ENCODE results near the gene DPH1. TPM values are rescaled to one million over a fixed set of nuclear protein-coding genes. Genes with fewer than 3 reads are reported as not detected.

The DPH1 gene
- total and polyA plus RNA-seq, 2 donors from 2014 or later, result 23.3 to 49.4 TPM

DNA sequence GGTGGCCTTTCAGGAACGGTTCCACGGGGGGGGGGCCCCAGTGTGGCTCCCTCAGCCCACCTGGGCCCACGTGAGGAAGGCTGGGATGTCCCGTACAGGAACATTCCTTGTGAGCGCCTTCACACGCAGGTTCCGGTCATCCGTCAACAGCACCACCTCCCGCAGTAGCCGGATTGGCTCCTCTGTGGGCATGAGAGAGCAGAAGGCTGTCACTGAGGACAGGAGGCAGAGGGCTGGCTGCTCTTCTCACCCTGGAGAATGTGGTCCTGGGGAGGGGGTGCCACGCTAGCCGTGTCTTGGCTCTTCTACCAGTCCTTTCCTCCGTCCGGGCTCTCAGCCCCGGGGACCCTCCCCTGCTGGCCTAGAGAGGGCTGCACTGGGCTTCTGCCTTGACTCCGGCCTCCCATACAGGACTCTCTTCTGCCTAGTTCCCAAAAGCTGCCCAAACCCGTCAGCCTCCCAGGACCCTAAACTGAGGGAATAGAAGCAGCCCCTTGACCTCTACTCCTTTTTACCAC lies 31.5 kb downstream of the DPH1 start:
- peaks cover 0 to 16% (median 2%) of the 10 kb centered on the region in 3 donors for H3K4me1 ChIP-seq (ENCODE audit: control insufficient read depth in 2 of 3, insufficient read depth in 2 of 3, low read depth in 1 of 3, low read length in 3 of 3)
- H3K36me3 ChIP-seq (ENCODE audit: control insufficient read depth in 2 of 3, insufficient read depth in 3 of 3, low read length in 3 of 3), result peaks cover 0 to 6% (median 0%) of the 10 kb centered on the region in 3 donors
- FAIRE-seq (no peak), DNase-seq (peak in 2 of 5 donors; percentile 9 to 16)
- intact Hi-C loops (cut with DNase I), result no loop called here
- H3K4me3 ChIP-seq (ENCODE audit: low read length in 3 of 3), result no peak overlapping the region
- H3K9me3 ChIP-seq (ENCODE audit: control insufficient read depth in 2 of 3, insufficient read depth in 1 of 3, low read length in 3 of 3), result no peaks in the 10 kb centered on the region
- H3K27me3 ChIP-seq (ENCODE audit: control insufficient read depth, insufficient read depth, low read length), result peaks cover 5% of the 10 kb centered on the region
- peak overlapping the region in 1 of 3 donors; percentile 4 for H3K9ac ChIP-seq (ENCODE audit: low read length in 3 of 3)
- H3K27ac ChIP-seq (ENCODE audit: low read depth in 2 of 2, low read length in 2 of 2), result peak overlapping the region; percentile 32 to 83
- TF ChIP-seq, protein P1, sequence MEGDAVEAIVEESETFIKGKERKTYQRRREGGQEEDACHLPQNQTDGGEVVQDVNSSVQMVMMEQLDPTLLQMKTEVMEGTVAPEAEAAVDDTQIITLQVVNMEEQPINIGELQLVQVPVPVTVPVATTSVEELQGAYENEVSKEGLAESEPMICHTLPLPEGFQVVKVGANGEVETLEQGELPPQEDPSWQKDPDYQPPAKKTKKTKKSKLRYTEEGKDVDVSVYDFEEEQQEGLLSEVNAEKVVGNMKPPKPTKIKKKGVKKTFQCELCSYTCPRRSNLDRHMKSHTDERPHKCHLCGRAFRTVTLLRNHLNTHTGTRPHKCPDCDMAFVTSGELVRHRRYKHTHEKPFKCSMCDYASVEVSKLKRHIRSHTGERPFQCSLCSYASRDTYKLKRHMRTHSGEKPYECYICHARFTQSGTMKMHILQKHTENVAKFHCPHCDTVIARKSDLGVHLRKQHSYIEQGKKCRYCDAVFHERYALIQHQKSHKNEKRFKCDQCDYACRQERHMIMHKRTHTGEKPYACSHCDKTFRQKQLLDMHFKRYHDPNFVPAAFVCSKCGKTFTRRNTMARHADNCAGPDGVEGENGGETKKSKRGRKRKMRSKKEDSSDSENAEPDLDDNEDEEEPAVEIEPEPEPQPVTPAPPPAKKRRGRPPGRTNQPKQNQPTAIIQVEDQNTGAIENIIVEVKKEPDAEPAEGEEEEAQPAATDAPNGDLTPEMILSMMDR (IDR thresholded peaks at IDR 0.05; ENCODE audit: borderline replicate concordance, extremely low read depth, insufficient read depth), result no peak

DNA sequence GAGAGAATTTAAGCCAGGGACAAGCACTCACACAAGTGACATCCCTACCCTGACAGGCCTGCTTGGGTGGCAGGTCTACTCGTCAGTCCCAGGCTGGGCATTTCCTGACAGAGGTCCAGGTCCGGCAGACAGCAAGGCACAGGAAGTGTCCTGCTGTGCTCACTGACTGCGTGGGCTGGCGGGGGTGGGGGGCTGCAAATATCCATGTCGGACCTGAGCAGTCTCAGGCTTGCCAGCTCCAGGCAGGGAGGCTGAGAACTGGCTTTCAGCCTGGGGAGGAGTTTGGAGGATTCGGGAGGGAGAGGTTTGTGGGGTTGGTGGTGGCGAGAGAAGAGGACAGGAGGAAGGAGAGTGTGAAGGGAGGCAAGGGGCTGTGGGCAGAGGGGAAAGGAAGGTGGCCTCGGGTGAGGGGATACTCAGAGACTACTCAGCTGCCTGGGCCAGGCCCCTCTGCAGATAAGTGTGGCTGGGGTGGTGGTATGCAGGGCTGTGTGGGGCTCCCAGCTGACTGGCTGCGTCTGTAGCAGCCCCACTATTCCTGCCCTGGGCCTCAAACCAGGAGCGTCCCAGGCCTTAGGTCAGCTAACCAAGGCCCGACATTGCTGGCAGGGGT lies 32.7 kb downstream of the DPH1 start:
- FAIRE-seq, result no peak
- peaks cover 5% of the 10 kb centered on the region for H3K27me3 ChIP-seq (ENCODE audit: control insufficient read depth, insufficient read depth, low read length)
- TF ChIP-seq, protein P1 (IDR thresholded peaks at IDR 0.05; ENCODE audit: borderline replicate concordance, extremely low read depth, insufficient read depth), result no peak
- H3K9me3 ChIP-seq (ENCODE audit: control insufficient read depth in 2 of 3, insufficient read depth in 1 of 3, low read length in 3 of 3), result no peaks in the 10 kb centered on the region
- H3K27ac ChIP-seq (ENCODE audit: low read depth in 2 of 2, low read length in 2 of 2), result peak overlapping the region; percentile 56 to 60
- H3K4me3 ChIP-seq (ENCODE audit: low read length in 3 of 3), result no peak overlapping the region
- peaks cover 0 to 18% (median 7%) of the 10 kb centered on the region in 3 donors for H3K4me1 ChIP-seq (ENCODE audit: control insufficient read depth in 2 of 3, insufficient read depth in 2 of 3, low read depth in 1 of 3, low read length in 3 of 3)
- no peak overlapping the region for H3K9ac ChIP-seq (ENCODE audit: low read length in 3 of 3)
- peaks cover 0 to 6% (median 0%) of the 10 kb centered on the region in 3 donors for H3K36me3 ChIP-seq (ENCODE audit: control insufficient read depth in 2 of 3, insufficient read depth in 3 of 3, low read length in 3 of 3)
- intact Hi-C loops (cut with DNase I), result no loop called here
- DNase-seq, result peak in 3 of 5 donors; percentile 40 to 70 (median 40)

DNA sequence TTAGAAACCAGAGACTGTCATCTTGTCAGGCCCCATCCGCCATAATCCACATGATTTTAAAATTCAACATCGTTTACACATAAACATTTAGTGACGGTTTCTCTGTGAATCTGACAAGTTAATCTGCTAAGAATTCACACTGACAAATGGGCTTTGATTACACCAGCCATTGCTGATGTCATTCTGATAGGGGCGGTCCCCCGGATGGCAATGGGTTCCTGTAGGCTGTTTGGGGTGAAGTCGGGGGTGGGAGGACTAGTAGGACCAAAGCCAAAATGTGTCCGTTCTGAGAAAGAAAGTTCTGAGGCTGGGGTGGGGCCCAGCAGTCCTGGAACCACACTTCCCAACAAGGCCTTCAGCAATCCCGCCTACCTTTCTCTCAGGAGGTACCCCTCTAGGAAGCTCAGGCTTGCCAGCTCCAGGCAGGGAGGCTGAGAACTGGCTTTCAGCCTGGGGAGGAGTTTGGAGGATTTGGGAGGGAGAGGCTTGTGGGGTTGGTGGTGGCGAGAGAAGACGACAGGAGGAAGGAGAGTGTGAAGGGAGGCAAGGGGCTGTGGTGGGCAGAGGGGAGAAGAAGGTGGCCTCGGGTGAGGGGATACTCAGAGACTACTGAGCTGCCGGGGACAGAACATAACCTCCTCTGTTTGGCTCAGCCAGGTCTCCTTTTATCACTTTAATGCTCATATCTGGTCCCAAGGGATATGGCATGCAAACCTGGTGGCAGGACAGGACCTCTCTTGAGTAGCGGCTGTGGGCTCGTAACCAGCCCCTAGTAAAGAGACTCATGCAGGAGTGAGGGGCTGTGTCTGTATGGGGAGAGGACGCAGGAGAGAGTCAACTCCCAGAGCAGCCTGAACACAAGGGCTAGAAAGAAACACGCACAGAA lies 33.6 kb downstream of the DPH1 start:
- peak in 4 of 5 donors; percentile 8 to 70 (median 34) for DNase-seq

More for the DNA sequence above, 33.6 kb downstream of the DPH1 start:
- Histone ChIP-seq H3K4me1 (ENCODE audit: control insufficient read depth in 2 of 3, insufficient read depth in 2 of 3, low read depth in 1 of 3, low read length in 3 of 3) (peaks cover 0 to 18% (median 7%) of the 10 kb centered on the region in 3 donors), H3K4me3 (ENCODE audit: low read length in 3 of 3) (no peak overlapping the region), H3K27me3 (ENCODE audit: control insufficient read depth, insufficient read depth, low read length) (peaks cover 2% of the 10 kb centered on the region), H3K36me3 (ENCODE audit: control insufficient read depth in 2 of 3, insufficient read depth in 3 of 3, low read length in 3 of 3) (peaks cover 0 to 6% (median 0%) of the 10 kb centered on the region in 3 donors), H3K9me3 (ENCODE audit: control insufficient read depth in 2 of 3, insufficient read depth in 1 of 3, low read length in 3 of 3) (no peaks in the 10 kb centered on the region), H3K27ac (ENCODE audit: low read depth in 2 of 2, low read length in 2 of 2) (peak overlapping the region; percentile 2 to 56), H3K9ac (ENCODE audit: low read length in 3 of 3) (no peak overlapping the region)
- FAIRE-seq, result no peak
- TF ChIP-seq, protein P1 (IDR thresholded peaks at IDR 0.05; ENCODE audit: borderline replicate concordance, extremely low read depth, insufficient read depth), result no peak
- intact Hi-C loops (cut with DNase I), result no loop called here
